GM18867 (cell line): ENCODE measurements around the gene FNBP1L.
"Not testable (repeated sequence)": the region's sequence is repeated elsewhere in the genome, so short reads cannot be mapped to it uniquely, and the experiment has no call there.

Experiments
- ATAC-seq: cut with Tn5 transposase; IDR thresholded peaks from one replicate; pipeline ENCODE4 v1.9.1; 2021; ENCODE audit warnings: mild to moderate bottlenecking, moderate library complexity; ENCODE audit not compliant: unreplicated experiment

The FNBP1L gene

DNA sequence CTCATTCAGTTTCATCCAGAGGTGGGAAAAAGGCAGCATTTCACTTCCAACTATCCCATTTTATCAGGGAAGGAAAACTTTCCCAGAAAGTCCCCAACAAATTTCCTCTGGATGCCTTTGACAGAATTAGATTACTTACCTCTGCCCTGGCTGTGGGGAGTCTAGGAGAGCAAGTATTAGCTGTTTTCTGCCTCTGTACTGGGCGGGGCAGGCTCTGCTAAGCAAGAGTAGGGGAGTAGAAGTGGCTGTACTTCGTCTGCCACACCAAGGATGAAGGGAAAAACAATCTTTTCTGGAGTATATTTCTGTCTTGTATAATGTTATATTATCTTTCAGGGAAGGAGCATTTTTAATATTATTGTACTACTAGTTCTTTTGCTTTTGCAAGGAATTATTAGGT is 78.5 kb downstream of the FNBP1L start:
- no peak for ATAC-seq

DNA sequence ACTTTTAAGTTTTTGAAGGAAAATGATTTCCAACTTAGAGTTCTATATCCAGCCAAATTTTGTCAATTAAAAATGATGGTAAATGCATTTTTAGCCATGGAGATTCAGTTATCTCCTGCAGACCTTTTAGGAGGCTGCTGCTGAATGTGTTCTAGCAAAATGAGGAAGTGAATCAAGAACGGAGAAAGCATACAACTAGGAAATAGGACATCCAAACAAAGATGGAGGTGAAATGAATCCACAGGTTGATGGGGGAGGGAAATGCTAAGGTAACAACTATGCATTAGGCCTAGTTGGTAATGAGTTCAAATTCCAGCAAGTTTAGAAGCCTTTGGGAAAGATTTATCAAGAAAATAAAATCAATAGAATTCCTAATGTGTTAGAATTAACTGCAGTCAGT is 80.5 kb downstream of the FNBP1L start:
- ATAC-seq: no peak

DNA sequence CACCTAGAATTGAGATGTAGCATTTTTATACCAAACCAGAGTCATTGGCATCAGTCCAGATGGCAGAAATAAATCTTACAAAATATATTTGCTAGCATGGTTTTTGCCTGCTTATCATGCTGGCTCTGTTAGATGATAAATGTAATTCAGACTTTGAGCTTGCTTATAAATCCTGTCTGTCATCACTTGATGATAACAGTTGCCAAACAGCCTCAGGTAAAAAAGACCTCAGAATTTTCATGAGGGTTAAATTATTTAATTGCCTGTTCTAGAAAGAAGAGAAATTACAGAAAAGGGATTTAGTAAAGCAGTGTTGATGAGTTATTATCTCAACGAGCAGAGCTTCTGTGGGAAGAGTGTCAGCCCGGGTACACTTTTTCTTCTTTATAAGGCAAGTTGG is 83.3 kb downstream of the FNBP1L start:
- ATAC-seq: no peak

DNA sequence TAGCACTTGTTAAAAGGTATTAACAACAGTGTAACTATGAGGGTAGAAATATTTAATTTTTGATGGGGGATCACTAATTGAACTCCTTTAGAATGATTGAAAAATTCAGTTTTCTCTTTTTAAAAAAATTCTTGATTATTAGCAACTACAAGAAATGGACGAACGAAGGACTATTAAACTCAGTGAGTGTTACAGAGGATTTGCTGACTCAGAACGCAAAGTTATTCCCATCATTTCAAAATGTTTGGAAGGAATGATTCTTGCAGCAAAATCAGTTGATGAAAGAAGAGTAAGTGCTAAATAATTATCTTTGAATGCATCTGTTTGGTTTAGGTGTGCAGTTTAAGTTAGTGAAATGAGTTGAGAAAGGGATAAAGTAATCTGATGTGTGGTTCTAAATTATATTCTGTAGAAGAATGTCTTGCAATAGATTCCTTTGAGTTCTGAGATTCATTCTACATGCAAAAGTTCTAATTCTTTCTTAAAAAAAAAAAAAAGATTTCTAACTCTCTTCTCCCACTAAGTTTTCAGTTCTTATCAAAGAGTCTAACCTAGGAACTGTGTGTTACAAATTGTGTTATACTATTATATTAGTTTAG is 85.0 kb downstream of the FNBP1L start:
- no peak for ATAC-seq

DNA sequence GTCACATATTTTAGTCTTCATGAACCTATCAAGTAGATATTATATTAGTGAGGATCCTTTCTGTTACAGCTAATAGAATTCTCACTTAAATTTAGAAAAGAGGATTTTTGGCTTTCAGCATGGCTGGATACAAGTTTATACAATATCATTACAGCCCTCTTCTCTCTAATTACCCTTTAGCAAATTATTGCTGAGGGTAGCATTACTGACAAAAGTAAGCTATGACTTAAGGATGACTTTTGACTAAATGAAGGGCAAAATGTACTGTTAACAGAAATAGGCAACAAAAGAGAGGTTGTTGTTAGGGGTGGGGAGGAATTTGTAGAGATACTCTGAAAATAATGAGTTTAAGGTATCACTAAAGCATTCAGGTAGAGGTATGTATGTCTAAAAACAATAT is 85.8 kb downstream of the FNBP1L start:
- no peak for ATAC-seq

DNA sequence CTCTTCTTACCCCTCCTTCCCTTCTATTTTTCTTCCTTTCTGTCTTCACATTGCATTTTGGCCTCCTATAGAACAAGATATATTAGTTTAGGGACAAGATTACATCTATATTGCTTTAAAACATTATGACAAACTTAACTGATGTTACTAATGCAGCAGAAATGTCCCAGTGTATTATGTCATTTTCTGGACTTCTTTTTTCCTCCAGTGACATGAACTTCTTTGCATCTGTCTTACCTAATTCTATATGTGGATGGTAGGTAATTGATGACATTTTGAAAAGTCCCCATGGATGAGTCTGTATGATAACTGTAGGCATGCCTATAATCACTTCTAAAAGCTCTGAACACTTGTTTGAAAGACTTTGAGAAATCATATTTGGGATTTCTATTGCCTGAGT is 89.5 kb downstream of the FNBP1L start:
- no peak for ATAC-seq

DNA sequence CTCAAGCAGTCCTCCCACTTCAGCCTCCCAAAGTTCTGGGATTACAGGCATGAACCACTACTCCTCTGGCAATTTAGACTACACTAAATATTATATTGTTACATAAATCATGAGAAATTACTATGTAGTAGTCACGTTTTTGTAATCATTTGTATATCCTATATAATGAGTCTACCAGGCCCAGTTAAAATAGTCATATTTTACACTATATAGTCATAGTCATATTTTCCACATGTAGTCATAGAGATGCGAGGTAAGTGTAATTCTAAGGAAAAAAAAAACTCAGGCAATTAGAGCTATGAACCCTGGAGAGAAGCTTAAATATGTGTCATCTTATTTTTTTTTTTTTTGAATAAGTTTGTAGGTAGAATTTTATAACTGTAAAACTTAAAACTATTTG is 90.0 kb downstream of the FNBP1L start:
- no peak for ATAC-seq

DNA sequence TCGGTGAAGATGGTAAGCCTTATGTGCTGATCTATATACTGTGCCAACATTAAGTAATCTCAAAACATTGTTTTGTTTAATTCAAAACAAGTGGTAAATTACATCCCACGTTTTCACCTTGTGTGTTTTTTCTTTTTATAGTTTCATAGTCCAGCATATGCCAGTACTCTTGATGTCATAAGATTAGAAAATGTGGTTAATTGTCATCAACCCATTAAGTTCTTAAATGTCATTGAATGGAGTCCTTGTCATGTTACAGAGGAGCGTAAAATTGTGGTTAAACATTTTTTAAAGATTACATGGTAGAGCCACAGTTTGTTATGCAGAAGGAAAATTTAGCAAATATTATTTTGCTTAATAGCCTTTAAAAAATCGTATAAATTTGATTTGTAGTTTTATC is 93.1 kb downstream of the FNBP1L start:
- no peak for ATAC-seq

DNA sequence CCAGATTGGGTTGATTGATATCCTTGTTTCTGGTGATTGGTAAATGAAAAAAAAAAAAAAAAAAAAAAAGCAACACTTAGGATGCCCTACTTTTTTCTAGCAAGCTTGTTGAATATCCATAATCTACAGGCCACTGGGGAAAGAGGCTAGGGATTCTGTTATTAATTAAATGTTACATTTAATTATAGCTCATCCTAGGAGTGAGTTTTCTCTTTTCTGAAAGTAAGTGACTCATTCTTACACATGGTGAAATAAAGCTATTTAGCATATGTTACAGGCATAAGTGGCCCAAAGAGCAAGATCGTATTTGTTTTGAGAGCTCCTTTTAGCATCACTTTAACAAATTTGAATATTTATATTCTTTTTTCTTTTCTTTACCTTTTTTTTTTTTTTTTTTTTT is 94.5 kb downstream of the FNBP1L start:
- ATAC-seq: no peak

DNA sequence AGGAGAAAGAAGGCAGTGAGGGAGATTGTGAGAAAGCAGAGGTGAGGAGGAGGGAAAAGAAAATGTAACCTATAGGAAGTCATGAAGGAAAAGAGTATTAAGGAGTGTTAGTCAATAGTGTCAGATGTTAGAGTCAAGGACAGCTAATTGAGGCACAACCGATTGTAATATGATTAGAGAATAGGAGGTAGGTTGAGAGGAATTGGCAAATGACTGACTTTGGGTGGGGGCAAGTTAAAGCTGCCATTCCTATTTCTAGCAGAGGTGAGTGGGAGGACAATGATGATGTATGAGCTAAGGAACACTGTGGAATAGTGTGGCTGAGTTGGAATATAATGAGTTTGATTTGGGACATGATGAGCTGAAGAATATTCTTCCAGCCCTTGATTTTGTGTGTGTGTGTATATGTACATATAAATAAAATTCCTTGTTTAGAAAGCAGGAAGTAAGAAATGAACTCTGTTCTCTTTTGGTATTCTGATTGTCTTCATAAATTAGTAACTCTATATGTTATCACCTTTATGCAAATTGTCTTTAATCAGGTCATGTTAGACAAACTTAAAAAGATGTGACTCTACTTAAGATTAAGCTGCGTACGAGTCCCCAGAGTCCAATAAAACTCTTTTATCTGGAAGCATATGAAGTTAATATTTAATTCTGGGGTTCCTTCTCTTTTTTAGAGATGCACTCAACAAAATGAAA is 98.4 kb downstream of the FNBP1L start:
- no peak for ATAC-seq

DNA sequence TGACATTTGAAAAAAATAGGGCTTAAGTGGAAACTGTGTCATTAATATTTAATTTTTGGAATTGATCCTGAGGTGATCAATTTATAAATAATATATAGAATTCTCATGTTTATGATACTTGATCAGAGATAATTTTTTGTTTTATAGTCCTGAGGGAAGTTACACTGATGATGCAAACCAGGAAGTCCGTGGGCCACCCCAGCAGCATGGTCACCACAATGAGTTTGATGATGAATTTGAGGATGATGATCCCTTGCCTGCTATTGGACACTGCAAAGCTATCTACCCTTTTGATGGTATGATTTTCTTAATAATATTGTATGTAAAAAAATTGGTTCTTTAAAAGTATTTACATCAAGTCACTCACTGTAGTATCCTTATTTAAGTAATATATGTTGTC is 101.2 kb downstream of the FNBP1L start:
- no peak for ATAC-seq

DNA sequence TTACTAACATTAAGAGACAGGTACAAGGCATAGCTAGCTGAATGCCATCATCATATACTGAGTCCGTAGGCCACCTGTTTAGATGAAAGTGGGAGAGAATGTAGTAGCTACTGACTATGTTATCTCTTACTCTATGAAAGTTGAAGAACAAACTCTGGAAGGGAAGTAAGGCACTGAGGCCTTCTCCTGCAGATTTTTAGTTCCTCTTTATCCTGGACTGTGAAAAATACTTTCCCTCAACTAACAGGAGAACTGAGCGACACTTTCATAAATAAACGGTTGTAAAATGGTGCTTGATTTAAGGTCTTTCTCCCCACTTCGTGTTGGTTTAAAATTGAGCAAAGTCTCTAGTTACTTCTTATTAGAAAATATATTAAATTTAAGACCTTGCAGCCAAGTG is 101.9 kb downstream of the FNBP1L start:
- no peak for ATAC-seq

DNA sequence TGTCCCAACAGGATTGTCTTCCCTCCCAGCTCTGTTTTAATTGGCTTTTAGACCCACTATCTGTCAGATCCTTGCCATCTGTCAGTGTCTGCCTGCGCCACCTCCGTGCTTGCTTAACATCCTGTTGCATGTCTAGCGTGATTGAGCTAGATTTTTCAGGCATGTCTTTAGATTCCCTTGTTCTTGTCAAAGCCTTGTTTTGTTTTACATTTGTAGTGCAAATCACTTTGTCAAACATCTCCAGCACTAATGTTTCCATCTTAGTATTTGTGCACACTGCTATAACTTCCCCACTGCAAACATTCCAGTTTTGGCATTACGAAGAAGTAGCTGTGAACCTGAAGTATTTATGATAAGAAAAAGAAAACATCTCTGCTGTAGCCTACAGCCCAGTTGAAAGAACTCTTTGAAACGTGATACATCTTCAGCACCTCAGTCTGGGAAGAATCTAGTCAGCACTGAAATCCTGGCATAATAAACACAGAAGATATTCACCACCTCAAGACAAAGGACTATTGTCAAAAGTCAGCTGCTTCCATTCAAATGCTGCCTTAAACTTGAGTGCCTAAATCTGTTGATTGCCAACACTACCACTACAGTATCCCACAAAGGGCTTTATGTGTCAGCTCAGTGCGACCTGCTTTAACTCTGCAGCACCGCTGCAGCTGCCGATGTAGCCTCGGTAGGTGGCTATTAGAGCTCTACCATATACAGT is 105.0 kb downstream of the FNBP1L start:
- ATAC-seq: no peak

DNA sequence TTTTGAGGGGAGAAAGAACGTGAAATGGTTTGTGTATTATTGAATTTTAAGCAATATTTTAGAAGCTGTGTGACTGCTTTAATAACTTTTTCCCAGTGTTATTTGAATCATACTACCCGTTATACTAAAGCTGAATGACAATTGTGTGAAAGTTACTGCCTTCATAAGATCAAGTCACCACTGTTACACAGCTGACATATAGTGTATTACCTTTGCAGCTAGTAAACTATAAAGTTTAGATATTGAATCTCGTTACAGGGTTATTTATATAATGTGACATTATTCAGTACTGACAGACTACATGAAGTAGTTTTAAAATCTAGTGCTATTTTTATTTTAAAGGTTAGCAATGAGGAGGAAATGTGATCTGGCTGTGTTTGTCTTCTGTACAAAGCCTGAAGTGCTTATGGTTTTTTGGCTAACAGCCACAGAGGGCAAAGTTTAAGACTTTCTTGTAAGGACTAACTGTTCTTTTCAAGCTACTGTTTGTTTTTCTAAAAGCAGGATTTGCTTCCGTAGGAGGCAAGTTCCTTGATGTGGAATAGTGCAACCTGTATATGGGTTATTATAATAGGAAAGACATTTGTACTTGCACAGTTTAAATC is 106.1 kb downstream of the FNBP1L start:
- ATAC-seq: not testable (repeated sequence)

DNA sequence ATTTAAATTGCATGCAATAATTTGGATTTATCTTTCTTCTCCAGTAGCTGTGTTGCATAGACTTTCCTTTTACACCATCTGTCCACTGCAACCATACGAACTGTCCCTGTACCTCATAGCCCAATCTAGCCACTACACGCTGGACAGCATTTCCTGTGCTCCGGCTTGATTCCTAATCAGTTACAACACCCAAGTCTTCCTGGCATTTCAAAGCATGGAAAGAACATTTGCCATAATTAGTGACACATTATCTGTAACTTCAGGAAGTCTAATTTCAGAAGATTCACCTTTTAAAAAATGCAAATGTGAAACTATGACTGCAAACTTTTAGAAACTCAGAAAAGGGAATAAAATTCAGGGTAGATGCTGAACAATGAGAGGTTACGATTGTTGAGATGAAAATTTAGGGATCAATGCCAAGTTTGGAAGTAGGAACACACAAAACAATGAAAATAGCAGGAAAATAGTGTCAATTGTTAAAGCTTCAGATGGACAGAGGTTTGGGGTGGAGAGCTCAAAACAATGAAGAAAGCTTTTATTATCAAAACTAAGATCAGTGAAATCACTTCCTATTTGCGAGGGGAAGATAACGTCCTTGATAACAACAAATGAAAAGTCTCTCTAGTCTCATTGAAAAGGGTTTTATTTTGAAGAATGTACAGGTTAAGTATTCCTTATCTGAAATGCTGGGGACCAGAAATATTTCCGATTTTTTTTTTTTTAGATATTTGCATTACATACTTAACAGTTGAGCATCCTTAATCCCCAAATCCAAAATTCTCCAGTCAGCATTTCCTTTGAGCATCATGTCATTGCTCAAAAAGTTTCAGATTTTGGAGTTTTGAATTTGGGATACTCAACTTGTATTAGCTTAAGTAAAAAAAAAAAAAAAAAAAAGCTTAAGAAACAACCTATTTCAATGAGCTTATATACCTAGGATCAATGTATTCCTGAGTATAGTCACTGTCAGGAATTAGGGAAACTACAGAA is 107.3 kb downstream of the FNBP1L start:
- no peak for ATAC-seq

DNA sequence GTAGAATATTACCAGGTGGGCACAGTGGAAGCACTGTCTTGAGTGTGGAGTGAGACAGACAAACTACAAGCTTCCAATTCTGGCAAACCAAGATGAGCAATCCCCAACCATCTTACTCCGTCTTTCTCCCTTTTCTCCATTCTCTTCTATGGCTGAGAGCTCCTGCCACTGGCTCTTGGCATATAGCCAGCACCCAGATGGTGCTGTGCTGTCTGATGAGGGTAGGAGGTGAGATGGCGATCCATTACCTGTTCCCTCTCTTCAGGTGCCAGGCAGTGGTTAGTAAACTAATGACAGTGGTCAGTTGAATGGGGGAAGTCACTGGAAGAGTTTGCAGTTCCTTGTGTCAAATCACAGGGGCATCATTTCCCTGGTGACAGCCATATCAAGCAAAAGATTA is 108.4 kb downstream of the FNBP1L start:
- no peak for ATAC-seq

DNA sequence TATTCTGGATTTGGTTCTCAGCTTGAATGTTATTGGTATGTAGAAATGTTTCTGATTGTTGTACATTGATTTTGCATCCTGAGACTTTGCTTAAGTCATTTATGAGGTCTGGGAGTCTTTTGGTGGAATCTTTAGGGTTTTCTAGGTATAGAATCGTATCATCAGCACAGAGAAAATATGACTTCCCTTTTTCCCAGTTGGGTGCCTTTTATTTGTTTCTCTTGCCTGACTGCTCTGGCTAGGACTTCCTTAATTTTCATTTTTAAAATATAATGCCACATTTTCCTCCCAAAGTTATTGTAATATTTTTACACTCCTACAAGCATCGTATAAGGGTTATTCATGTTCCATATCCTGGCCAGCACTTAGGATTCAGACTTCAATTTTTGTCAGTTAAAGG is 111.1 kb downstream of the FNBP1L start:
- ATAC-seq: no peak

DNA sequence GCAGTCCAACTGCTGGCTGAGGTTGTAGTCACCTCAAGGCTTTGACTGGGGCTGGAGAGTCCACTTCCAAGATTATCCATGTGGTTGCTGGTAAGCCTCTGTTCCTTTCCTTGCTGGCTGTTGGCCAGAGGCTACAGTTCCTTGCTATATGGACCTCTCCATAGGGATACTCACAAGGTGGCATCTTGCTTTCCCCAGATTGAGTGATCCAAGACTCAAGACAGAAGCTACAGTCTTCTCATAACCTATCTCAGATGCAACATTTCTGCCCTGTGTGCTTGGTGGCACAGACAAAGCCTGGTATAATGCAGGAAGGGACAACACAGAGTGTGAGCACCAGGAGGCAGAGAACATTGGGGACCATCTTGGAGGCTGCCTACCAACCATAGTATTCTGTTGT is 111.8 kb downstream of the FNBP1L start:
- ATAC-seq: no peak

DNA sequence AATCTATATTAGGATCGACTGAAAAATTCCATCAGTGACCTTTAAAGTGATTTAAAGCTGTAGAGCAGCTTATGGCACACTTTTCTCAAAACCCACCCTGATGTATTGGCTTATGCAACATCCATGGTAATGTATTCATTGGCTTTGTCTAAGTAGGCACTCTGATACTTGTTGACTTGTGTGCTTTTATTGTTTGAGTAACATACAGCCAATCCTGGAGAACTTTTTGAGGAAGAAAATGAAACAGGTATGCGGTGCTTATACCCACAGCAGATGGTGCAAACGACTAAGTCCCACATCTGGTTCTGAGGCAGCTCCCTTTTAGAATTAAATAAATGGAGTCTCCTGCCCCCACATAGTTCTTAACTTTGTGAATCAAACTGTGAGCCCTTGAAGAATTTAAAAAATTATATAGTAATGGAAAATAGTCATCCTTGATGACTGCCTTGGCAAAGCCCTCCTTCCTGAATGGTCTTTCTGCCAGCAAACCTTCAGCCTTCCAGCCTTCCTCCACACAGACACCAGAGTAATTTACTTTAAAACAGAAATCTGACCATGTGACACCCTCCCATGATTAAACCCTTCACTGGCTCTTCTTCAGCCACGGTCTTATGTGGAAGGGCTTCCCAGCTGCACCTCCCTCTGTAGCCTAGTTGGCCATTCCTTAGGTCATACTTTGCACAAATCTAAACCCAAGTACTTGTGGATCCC is 117.7 kb downstream of the FNBP1L start:
- no peak for ATAC-seq

DNA sequence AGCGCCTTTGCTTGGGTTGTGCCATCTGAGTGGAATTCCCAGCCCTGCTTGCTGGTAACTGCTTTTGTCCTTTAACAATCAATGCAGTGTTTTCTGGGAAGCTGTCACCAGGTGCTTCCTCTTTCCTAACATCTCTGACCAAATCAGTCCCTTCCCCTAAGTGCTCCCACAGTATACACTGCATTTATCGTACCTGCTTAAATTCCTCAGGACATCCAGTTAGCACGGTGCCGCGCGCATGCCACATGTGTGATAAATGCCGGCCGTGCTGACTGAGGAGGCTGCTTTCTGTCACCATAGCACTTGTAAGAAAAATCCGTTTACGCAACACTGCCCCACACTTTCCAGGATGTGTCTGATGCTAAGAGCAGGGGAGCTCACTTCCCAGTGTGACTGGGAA is 118.3 kb downstream of the FNBP1L start:
- ATAC-seq: no peak
